Bronchus fibroblast of lung (primary cell): ENCODE data around the gene NRM. TPM values are rescaled to one million over a fixed set of nuclear protein-coding genes. Genes with fewer than 3 reads are reported as not detected.

ENCODE experiments used
- total RNA-seq: library from RNA; depleted of rRNA; stranded (reverse); fragments of >200 nt; gene quantifications from 2 replicates; pipeline ENCODE4 v1.2.3, GENCODE V29; 2015

NRM gene, protein sequence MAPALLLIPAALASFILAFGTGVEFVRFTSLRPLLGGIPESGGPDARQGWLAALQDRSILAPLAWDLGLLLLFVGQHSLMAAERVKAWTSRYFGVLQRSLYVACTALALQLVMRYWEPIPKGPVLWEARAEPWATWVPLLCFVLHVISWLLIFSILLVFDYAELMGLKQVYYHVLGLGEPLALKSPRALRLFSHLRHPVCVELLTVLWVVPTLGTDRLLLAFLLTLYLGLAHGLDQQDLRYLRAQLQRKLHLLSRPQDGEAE
- 21.0 and 24.1 TPM in 2 replicates for total RNA-seq

DNA sequence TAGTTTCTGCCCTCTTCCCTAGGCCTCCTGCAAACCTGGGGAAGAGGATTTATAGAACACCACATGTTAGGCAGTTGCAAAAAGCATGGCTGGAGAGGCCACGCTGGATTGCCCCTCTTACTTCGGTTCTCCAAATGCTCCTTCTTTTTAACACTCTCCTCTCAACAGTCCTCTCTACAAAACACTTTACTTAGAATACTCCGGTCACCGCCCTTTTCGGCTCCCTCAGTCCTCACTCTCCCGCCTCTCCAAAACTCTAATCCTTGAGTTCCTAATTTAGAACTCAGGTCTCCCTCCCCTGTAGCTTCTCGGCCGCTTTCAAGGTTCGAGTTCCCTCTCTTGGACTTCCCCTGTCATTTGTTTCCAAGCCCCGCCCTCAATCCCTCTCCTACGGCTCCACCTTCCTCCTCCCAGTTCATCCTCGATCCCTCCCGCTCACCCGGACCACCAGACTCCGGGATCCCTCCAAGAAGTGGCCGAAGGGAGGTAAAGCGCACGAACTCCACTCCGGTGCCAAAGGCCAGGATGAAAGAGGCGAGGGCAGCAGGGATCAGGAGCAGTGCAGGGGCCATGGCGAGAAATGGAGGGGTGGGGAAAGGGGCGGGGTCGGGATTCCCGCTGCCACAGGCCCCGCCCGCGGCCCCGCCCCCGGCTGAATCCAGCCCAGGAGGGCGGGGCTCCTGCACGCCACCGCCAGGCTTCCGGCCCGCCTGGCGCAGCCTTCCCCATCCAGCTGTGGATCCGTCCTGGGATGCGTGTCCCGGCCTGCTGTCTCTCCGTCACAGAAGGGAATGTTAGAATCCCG, at the start of gene NRM:
Gene NRM, minus strand, starts transcription at position 582 of the 805 bp plus-strand sequence. Its CDS starts 10 bp downstream, at position 572.

DNA sequence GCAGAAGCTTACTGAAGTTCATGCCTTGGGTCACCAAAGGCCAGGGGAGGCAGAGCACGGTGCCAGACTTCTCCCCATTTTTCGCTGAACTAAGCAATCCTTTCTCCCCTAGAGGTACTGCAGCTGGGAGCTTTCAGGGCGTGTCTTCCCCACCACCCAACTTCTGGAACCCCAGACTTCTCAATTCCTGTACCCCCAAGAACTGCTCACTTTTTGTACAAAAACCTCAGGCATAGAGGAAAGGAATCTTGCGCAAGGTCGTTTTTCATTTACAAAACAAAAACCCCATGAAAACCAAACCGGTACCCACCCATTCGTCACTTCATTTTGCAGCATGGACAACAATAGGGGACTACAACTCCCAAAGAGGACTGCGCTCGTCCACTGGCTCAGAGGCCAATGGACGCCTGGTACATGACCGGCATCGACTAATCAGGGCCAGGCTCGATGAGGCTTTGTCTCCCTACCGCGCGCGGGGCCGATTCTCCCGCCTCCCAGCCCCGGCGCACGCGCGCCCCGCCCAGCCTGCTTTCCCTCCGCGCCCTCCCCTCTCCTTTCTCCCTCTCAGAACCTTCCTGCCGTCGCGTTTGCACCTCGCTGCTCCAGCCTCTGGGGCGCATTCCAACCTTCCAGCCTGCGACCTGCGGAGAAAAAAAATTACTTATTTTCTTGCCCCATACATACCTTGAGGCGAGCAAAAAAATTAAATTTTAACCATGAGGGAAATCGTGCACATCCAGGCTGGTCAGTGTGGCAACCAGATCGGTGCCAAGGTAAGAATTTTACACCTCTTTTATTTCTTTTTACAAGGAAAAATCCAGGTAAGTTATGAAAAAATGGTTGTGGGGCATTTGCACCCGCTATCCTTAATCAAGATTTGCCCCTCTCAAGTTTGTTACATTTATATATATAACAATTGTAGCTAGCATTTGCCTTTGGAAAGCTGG, 29.3 kb upstream of the NRM start, which contains the start of gene TUBB:
Gene TUBB, plus strand, starts transcription at position 562 of the 947 bp plus-strand sequence. Its CDS starts 155 bp downstream, at position 717.

DNA sequence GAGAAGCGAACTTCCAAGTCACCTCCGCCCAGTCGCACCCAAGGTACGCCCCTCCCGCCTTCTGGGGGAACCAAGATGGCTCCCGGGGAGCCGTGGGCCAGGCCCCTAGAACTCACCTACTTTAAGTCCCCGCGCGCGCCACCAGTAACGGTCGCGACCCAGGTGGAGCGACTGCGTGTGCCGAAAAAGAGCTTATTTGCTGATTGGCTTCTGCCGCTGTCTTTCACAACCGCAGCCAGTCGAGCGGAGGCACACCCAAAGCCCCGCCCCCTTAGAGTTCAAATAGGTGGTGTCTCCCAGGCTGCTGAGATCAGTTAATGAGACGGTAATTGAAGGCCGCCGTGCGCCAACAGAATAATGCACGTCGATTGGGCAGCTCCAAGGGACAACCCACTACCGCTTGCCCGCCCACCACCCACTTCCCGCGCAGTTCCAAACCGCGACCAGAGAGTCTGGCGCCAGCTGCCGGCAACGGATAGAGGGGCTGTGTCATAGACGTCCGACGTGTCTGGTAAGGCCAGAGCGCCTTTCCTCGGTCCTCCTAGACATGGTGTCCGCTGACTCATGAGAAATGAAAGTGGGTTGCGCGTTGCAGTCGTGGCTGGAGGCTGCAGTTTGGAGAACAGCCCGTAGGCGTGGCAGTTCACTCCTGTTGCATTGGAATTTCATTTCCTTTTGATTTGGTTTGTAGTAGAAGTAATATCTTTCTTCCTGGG, 26.5 kb upstream of the NRM start, which contains the start of gene MDC1:
Gene MDC1, minus strand, starts transcription at position 153 of the 716 bp plus-strand sequence. CDS start 2,106 bp downstream, outside the sequence.

DNA sequence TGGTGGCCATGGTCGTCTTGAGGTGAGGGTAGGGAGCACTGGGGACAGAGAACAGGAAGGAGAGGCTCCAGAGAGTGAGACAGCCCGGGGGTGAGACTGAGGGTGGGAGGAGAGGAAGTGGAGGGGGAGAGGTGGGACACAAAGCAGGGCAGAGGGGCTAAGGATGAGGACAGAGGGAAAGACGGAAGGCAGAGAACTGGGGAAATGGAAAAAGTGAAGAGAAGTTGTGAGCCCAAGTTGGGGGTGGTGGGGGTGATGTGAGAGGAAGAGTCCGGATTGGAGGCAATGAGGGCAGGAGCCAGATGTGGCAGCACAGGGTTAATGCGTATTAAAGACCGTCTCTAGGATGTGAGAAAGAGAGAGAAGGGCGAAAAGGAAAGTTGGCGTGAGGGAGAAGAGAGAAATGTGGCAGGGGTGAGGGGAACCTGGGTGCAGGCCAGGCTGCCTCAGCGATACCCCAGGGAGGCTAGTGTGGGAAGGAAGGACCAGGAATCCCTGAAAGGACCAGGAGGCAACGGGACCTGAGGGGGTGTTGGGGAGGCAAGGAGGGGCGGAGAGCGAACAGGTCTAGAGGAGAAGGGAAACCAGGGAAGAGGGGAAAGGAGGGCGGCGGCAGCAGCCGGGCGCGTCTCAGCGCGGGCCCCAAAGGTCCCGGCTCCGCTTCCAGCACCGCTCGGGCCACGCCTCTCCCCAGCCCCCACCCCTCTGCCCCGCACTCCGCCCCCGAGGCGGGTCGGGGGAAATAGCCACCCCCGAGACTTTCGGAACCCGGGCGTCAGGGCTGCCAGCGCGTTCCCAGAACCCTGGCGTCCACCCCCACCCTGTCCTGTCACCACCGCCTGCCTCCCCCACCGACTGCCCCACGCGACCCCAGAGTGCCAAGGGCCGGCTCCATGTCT, 4.5 kb downstream of the NRM start, which contains the start of gene PPP1R18:
Gene PPP1R18, minus strand, starts transcription at position 637 of the 899 bp plus-strand sequence. Its CDS starts 627 bp downstream, at position 10.

DNA sequence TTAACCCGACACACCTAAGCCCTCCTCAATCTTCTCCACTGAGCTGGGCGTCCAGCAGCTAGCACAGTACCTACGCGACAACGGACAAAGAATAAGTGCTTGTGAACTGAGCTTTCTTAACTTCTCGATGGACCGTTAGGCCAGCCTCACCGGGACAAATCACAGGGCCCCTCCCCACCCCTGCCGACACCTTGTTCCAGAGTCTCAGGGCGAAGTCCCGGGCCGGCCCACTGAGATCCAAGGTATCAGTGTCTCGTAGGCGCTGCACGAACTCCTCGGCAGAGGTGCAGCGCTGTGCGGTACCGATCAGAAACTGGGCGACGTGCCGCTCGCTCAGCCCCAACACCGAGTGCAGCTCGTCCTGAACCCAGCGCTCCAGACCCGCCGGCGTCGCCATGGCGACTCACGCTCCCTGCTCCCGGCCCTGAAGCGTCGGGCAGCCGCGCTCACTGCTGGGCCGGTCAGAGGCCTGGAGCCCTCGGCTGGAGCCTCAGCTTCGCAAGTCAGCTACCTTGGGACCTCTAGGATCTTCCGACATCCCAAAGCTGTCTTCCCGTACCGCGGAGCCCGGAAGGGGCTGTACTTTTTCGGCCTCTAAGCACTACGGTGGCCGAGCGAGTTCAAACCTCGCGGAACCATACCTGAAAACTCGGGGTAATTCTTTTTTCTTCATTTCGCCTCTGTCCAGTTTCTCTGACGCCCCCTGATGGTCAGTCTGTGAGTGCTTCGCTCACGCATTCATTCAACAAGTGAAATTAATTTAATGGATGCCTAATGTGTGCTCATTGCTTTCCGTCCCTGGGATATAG, 18.1 kb downstream of the NRM start, which contains the start of gene DHX16:
Gene DHX16, minus strand, starts transcription at position 562 of the 809 bp plus-strand sequence. Its CDS starts 165 bp downstream, at position 397.

DNA sequence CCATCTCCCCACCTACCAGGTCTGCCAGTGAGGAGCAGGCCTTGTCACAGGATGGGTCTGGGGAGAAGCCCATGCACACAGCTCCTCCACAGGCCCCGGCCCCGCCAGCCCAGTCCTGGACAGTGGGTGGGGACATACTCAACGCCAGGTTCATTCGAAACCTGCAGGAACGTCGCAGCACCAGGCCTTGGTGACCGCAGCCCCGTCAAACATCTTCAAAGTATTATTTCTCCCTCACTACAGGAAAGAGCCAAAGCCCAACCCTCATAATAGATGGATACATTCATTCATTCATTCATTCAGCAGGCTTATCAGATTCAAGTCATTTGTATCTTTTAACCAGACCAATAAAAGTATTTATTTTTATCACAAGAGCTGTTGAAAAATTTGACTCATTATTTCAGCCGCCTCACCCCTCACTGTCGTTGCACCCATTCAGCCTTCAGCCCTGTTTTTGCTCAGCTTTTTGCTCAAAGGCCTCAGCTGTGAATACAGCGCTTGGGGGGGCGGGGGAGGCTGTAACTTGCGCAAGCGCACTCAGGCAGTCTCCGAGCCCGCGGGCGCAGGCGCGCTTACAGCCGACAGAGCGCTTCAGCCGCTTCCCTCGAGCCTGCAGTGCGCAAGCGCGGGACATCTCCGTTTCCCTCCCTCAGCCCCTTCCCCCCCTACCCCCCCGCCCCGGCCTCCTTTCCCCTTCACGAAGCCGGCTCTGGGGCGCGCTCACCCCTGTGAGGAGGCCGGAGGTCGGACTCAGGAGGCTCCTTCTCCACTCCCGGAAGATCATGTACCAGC, 44.1 kb downstream of the NRM start, which contains the start of gene C6orf136:
Gene C6orf136, plus strand, starts transcription at position 684 of the 792 bp plus-strand sequence. Its CDS starts 99 bp downstream, at position 783.

Other genes starting within 250 kb of the NRM start
- gene HLA-E, start 201.5 kb downstream of the NRM start, total RNA-seq, result 92.2 and 93.1 TPM in 2 replicates
- gene GNL1, start 134.5 kb downstream of the NRM start, total RNA-seq, result 28.7 and 42.5 TPM in 2 replicates
- gene PRR3, start 133.7 kb downstream of the NRM start, total RNA-seq, result 11.6 and 12.9 TPM in 2 replicates
- 31.1 and 34.2 TPM in 2 replicates for gene ABCF1, start 119.5 kb downstream of the NRM start, total RNA-seq
- gene PPP1R10, start 73.7 kb downstream of the NRM start, total RNA-seq, result 19.8 and 24.0 TPM in 2 replicates
- 65.1 and 70.5 TPM in 2 replicates for gene MRPS18B, start 73.1 kb downstream of the NRM start, total RNA-seq
- 4.5 and 6.4 TPM in 2 replicates for gene ATAT1, start 64.1 kb downstream of the NRM start, total RNA-seq
- 6.8 and 8.7 TPM in 2 replicates for gene C6orf136, start 43.9 kb downstream of the NRM start, total RNA-seq
- 25.1 and 29.6 TPM in 2 replicates for gene DHX16, start 18.0 kb downstream of the NRM start, total RNA-seq
- gene PPP1R18, start 4.3 kb downstream of the NRM start, total RNA-seq, result 58.6 and 62.5 TPM in 2 replicates
- 9.8 and 11.6 TPM in 2 replicates for gene MDC1, start 26.3 kb upstream of the NRM start, total RNA-seq
- 2,052 and 2,194 TPM in 2 replicates for gene TUBB, start 29.4 kb upstream of the NRM start, total RNA-seq
- 178 and 180 TPM in 2 replicates for gene FLOT1, start 51.7 kb upstream of the NRM start, total RNA-seq
- gene IER3, start 53.6 kb upstream of the NRM start, total RNA-seq, result 56.9 and 75.8 TPM in 2 replicates
- 12.3 and 13.1 TPM in 2 replicates for gene DDR1, start 193.5 kb upstream of the NRM start, total RNA-seq
- 9.4 and 10.9 TPM in 2 replicates for gene GTF2H4, start 217.2 kb upstream of the NRM start, total RNA-seq
- gene VARS2, start 223.3 kb upstream of the NRM start, total RNA-seq, result 23.0 and 25.9 TPM in 2 replicates
- gene SFTA2, start 241.2 kb upstream of the NRM start, total RNA-seq, result not detected in 2 replicates
- gene MUCL3, start 250.0 kb upstream of the NRM start, total RNA-seq, result not detected in 2 replicates